AG04450 (cell line): ENCODE data around the gene PRSS12. TPM values are rescaled to one million over a fixed set of nuclear protein-coding genes. Genes with fewer than 3 reads are reported as not detected.

ENCODE experiments used
- CTCF ChIA-PET: fragments of 300-600, 350-600 bp; formaldehyde crosslinking; extraction: SDS; loops from one replicate; lab custom pipeline; 2022; ENCODE audit warnings: antibody characterized with exemption, inconsistent platforms; lab: Charles Lee
- POLR2A ChIA-PET: fragments of 350-600 bp; formaldehyde crosslinking; extraction: SDS; loops from one replicate; lab custom pipeline; 2021; ENCODE audit warnings: antibody characterized with exemption, inconsistent platforms; lab: Yijun Ruan, JAX
- DNase-seq: peaks from one replicate; pipeline ENCODE4 v3.0.0-alpha.2; 2011; ENCODE audit warnings: low read depth, low spot score
- H3K27ac ChIP-seq: one replicate; pipeline ENCODE4 v1.5.1; 2012; ENCODE audit warnings: low read depth, low read length, control low read depth
- H3K27me3 ChIP-seq: one replicate; pipeline ENCODE4 v1.6.0; 2012; ENCODE audit warnings: low read length; ENCODE audit not compliant: control insufficient read depth, insufficient read depth
- H3K4me3 ChIP-seq: 2 replicates; pipeline ENCODE4 v1.5.1; 2011; ENCODE audit warnings: mild to moderate bottlenecking, low read depth, low read length, control low read depth
- H3K9me3 ChIP-seq: 2 replicates; pipeline ENCODE4 v1.5.1; 2012; ENCODE audit warnings: low read length; ENCODE audit not compliant: control insufficient read depth, insufficient read depth
- CTCF ChIP-seq: IDR thresholded peaks from 2 replicates; pipeline ENCODE4 v1.5.1; 2011; ENCODE audit warnings: low read depth, low read length, control low read depth, inconsistent platforms
- polyA plus RNA-seq: library from polyadenylated mRNA; depleted of rRNA; stranded (reverse); fragments of >200 nt; gene quantifications from 2 replicates; pipeline ENCODE4 v1.2.3, GENCODE V29; 2011

Gene PRSS12
- polyA plus RNA-seq, 1 experiment = 155 TPM

- Histone ChIP-seq H3K4me3 (no peak overlapping the region), H3K27me3 (no peaks in the 10 kb centered on the region), H3K27ac (no peak overlapping the region), H3K9me3 (no peaks in the 10 kb centered on the region)
- POLR2A ChIA-PET = no interaction called here
- no peak for TF ChIP-seq CTCF
- no peak for DNase-seq
- CTCF ChIA-PET = interaction anchor here (1.9 to 2.4 kb wide), 2 partner anchors 15 to 97 kb away, joined by 4 to 32 read pairs; partner anchors contain the start of gene PRSS12
These were observed 15.1 kb upstream of the PRSS12 start for GRCh38 chr4:118367872-118368271.

GRCh38 chr4:118367361-118367760, 14.6 kb upstream of the PRSS12 start:
- Histone ChIP-seq H3K27ac (no peak overlapping the region), H3K27me3 (no peaks in the 10 kb centered on the region), H3K9me3 (no peaks in the 10 kb centered on the region), H3K4me3 (no peak overlapping the region)
- no peak for TF ChIP-seq CTCF
- ChIA-PET CTCF (interaction anchor here (1.3 to 2.4 kb wide), 3 partner anchors 14 to 96 kb away, joined by 3 to 32 read pairs (median 4); partner anchors contain the start of gene PRSS12), POLR2A (no interaction called here)
- DNase-seq = no peak

DNA sequence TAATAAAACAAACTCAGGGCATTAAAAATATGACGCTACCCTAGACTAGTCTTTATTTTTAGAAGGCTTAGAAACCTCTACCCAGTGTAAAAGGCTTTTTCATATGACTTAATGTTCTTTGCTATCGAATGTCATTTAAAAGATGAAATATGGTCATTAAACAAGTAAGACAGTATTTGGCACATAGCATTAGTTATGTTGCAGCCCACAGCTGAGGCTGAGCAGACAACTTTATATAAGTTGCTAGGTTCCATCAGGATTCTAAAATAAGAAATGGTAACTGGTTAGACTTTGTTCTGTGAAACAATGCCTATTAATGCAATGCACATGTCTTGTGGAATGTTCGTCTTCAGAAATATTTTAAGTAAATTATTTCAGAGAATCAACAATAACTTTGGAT, 10.4 kb upstream of the PRSS12 start:
- ChIA-PET POLR2A (no interaction called here), CTCF (interaction anchor here (0.6 to 4.2 kb wide), 2 partner anchors 10 to 228 kb away, joined by 10 to 46 read pairs; partner anchors contain the start of gene PRSS12)
- H3K27ac ChIP-seq = no peak overlapping the region
- no peaks in the 10 kb centered on the region for H3K9me3 ChIP-seq
- DNase-seq = no peak
- no peaks in the 10 kb centered on the region for H3K27me3 ChIP-seq
- no peak overlapping the region for H3K4me3 ChIP-seq
- no peak for TF ChIP-seq CTCF

- DNase-seq = no peak
- POLR2A ChIA-PET = no interaction called here
- Histone ChIP-seq H3K4me3 (no peak overlapping the region), H3K27ac (no peak overlapping the region), H3K9me3 (no peaks in the 10 kb centered on the region), H3K27me3 (no peaks in the 10 kb centered on the region)
- CTCF ChIA-PET = interaction anchor here (0.9 to 4.2 kb wide), 2 partner anchors 8 to 10 kb away, joined by 3 to 46 read pairs; partner anchors contain the start of gene PRSS12
- TF ChIP-seq CTCF = no peak
These were observed 8.4 kb upstream of the PRSS12 start for GRCh38 chr4:118361192-118361591.

DNA sequence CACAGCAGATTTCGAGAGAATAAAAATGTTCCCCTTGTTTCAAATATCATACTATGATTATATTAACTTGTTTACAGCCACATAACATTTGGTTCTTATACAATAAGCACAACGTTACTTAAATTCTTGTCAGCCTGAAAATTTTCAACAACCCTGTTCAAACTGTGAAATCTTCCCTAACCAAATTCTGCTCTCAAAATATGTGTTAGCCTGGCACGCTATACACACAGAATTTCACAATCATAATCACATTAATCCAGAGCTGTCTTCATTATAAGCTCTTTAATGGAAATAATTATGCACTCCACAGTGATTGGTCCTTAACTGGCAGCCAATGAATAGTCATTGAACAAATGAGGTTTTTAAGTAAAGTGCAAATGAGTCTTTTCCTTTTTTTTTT, 7.3 kb upstream of the PRSS12 start:
- POLR2A ChIA-PET = interaction anchor here (0.7 kb wide), 1 partner anchor 9 kb away, joined by 4 read pairs; no protein-coding TSS in a partner anchor
- no peaks in the 10 kb centered on the region for H3K27me3 ChIP-seq

More for the DNA sequence above, 7.3 kb upstream of the PRSS12 start:
- DNase-seq = no peak
- Histone ChIP-seq H3K4me3 (no peak overlapping the region), H3K27ac (no peak overlapping the region), H3K9me3 (no peaks in the 10 kb centered on the region)
- CTCF ChIA-PET = interaction anchor here (0.7 to 4.2 kb wide), 5 partner anchors 7 to 1531 kb away, joined by 3 to 46 read pairs (median 5); partner anchors contain the start of gene PRSS12
- no peak for TF ChIP-seq CTCF
